COLO668 (cell line): ENCODE measurements around the gene MALT1.

ENCODE experiments used
- DNase-seq: peaks from one replicate; lab custom pipeline; 2025; ENCODE audit not compliant: unreplicated experiment; lab: John Stamatoyannopoulos, UW

The MALT1 gene

DNA sequence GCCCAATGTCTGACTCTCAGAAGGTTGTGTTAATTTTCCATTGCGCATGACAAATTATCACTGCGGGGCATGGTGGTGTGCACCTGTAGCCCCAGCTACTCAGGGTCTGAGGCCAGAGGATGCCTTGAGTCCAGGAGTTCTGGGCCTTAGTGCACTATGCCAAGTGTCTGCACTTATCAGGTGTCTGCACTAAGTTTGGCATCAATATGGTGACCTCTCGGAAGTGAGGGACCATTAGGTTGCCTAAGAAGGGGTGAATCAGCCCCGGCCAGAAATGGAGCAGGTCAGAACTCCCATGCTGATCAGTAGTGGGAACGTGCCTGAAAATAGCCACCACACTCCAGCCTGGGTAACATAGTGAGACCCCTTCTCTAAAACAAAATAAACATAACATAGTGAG, 131.7 kb downstream of the MALT1 start:
- no peak for DNase-seq

GRCh38 chr18:58803978-58804377, 132.7 kb downstream of the MALT1 start:
- no peak for DNase-seq
